CD14-positive monocyte (primary cell): ENCODE measurements around the gene RANBP3. TPM values are rescaled to one million over a fixed set of nuclear protein-coding genes. Genes with fewer than 3 reads are reported as not detected.
"Not testable (repeated sequence)": the region's sequence is repeated elsewhere in the genome, so short reads cannot be mapped to it uniquely, and the experiment has no call there.

Experiments
- DNase-seq, 3 donors: peaks; one replicate each; pipeline ENCODE4 v3.0.0-alpha.2; 2011 to 2022
- H2AFZ ChIP-seq: 2 replicates; pipeline ENCODE4 v1.6.0; 2012; ENCODE audit warnings: mild to moderate bottlenecking, low read depth, low read length, inconsistent platforms; ENCODE audit not compliant: insufficient read depth, poor library complexity, severe bottlenecking
- H3K27ac ChIP-seq, 2 donors: 1 replicate in 1 of 2; 2 replicates in 1 of 2; pipeline ENCODE4 v1.5.1; 2012 to 2013; ENCODE audit warnings: low read length in 2 of 2, control low read depth in 1 of 2, inconsistent platforms in 1 of 2, low read depth in 1 of 2, mild to moderate bottlenecking in 1 of 2
- H3K27me3 ChIP-seq, 2 donors: one replicate each; pipeline versions ENCODE4 v1.6.0 to v1.6.1; 2011 to 2013; ENCODE audit warnings: low read length in 2 of 2; ENCODE audit not compliant: control insufficient read depth in 2 of 2, insufficient read depth in 2 of 2
- H3K36me3 ChIP-seq, 2 donors: replicated peaks in 1 of 2; 1 replicate in 1 of 2; 2 replicates in 1 of 2; pipeline versions ENCODE4 v1.5.1 to v1.6.1; 2012 to 2013; ENCODE audit warnings: low read length in 2 of 2, control low read depth in 1 of 2, inconsistent platforms in 1 of 2, mild to moderate bottlenecking in 1 of 2; ENCODE audit not compliant: insufficient read depth in 2 of 2, control insufficient read depth in 1 of 2
- H3K4me1 ChIP-seq, 2 donors: 1 replicate in 1 of 2; 2 replicates in 1 of 2; pipeline versions ENCODE4 v1.5.1 to v1.6.1; 2012 to 2013; ENCODE audit warnings: low read length in 2 of 2, control low read depth in 1 of 2, inconsistent platforms in 1 of 2, mild to moderate bottlenecking in 1 of 2, moderate library complexity in 1 of 2; ENCODE audit not compliant: insufficient read depth in 2 of 2, control insufficient read depth in 1 of 2
- H3K4me2 ChIP-seq: replicated peaks from 2 replicates; pipeline ENCODE3; 2012; ENCODE audit warnings: low read length, moderate library complexity, mild to moderate bottlenecking; ENCODE audit not compliant: poor library complexity, severe bottlenecking; ENCODE audit errors: extremely low read depth
- H3K4me3 ChIP-seq, 3 experiments: fragments of 200-600 bp in 1 of 3; sonication (generic) in 1 of 3; replicated peaks in 1 of 3; 1 replicate in 2 of 3; 2 replicates in 1 of 3; pipeline ENCODE4 v1.5.1; 2011 to 2013; ENCODE audit warnings: low read length in 3 of 3, mild to moderate bottlenecking in 3 of 3, control low read depth in 2 of 3, low read depth in 2 of 3, inconsistent platforms in 1 of 3, moderate library complexity in 1 of 3
- H3K79me2 ChIP-seq: 2 replicates; pipeline ENCODE4 v1.6.0; 2012; ENCODE audit warnings: mild to moderate bottlenecking, control low read depth, inconsistent platforms, low read length, moderate library complexity; ENCODE audit not compliant: insufficient read depth
- H3K9ac ChIP-seq: 2 replicates; pipeline ENCODE4 v1.6.0; 2017; ENCODE audit warnings: low read length, mild to moderate bottlenecking; ENCODE audit not compliant: insufficient read depth, poor library complexity, severe bottlenecking
- H3K9me3 ChIP-seq, 2 donors: replicated peaks in 1 of 2; 1 replicate in 1 of 2; 2 replicates in 1 of 2; pipeline versions ENCODE4 v1.5.1 to v1.6.1; 2012 to 2013; ENCODE audit warnings: low read length in 2 of 2, control low read depth in 1 of 2; ENCODE audit not compliant: control insufficient read depth in 1 of 2, insufficient read depth in 1 of 2
- H4K20me1 ChIP-seq: 2 replicates; pipeline ENCODE4 v1.6.0; 2012; ENCODE audit warnings: mild to moderate bottlenecking, low read length, control low read depth, moderate library complexity; ENCODE audit not compliant: insufficient read depth
- H3K27ac Mint-ChIP-seq, 7 donors: one replicate each; pipeline ENCODE4 v1.8.0; 2020; ENCODE audit warnings: mild to moderate bottlenecking in 7 of 7, mixed read lengths in 7 of 7, moderate library complexity in 6 of 7, inconsistent platforms in 2 of 7
- H3K27me3 Mint-ChIP-seq, 3 donors: one replicate each; pipeline ENCODE4 v1.8.0; 2021 to 2022; ENCODE audit warnings: low read depth in 3 of 3, mild to moderate bottlenecking in 3 of 3, mixed read lengths in 3 of 3, moderate library complexity in 3 of 3, inconsistent platforms in 1 of 3
- H3K36me3 Mint-ChIP-seq, 2 donors: one replicate each; pipeline ENCODE4 v1.8.0; 2020; ENCODE audit warnings: mixed read lengths in 2 of 2, inconsistent platforms in 1 of 2, mild to moderate bottlenecking in 1 of 2
- H3K4me1 Mint-ChIP-seq: one replicate; pipeline ENCODE4 v1.8.0; 2020; ENCODE audit warnings: mild to moderate bottlenecking, mixed read lengths
- H3K4me3 Mint-ChIP-seq, 2 donors: one replicate each; pipeline ENCODE4 v1.8.0; 2020; ENCODE audit warnings: mild to moderate bottlenecking in 2 of 2, mixed read lengths in 2 of 2, moderate library complexity in 1 of 2
- H3K9me3 Mint-ChIP-seq, 7 donors: one replicate each; pipeline ENCODE4 v1.8.0; 2020 to 2022; ENCODE audit warnings: mixed read lengths in 7 of 7, mild to moderate bottlenecking in 6 of 7, moderate library complexity in 6 of 7, inconsistent platforms in 2 of 7
- WGBS: methylation state at CpG from one replicate; pipeline ENCODE4 v1.1.5; 2013; ENCODE audit warnings: missing lambda C conversion rate; ENCODE audit not compliant: insufficient coverage; 5-methylcytosine and 5-hydroxymethylcytosine counted together
- intact Hi-C, 2 donors: fragments of 100-400 bp; cut with micrococcal nuclease; formaldehyde crosslinking; loops; one replicate each; pipeline versions ENCODE4 v1.15.0 to v1.15.1; 2023
- polyA plus RNA-seq, 3 donors: library from polyadenylated mRNA; depleted of rRNA in 1 of 3; unstranded in 2 of 3; stranded (reverse) in 1 of 3; fragments of 300-500 nt in 2 of 3; fragments of >200 nt in 1 of 3; fragmentation: Illumina TruSeq in 2 of 3; gene quantifications; 1 replicate in 2 of 3; 2 replicates in 1 of 3; pipeline ENCODE4 v1.2.3, GENCODE V29; 2012 to 2021
- TF ChIP-seq, protein P1 (sequence below): fragments of 200-600 bp; IDR thresholded peaks from one replicate; pipeline ENCODE4 v1.8.0; 2022; ENCODE audit warnings: antibody characterized with exemption, mild to moderate bottlenecking

Gene RANBP3
- polyA plus RNA-seq, 3 donors: 4.5 to 49.5 (median 8.1) TPM

DNA sequence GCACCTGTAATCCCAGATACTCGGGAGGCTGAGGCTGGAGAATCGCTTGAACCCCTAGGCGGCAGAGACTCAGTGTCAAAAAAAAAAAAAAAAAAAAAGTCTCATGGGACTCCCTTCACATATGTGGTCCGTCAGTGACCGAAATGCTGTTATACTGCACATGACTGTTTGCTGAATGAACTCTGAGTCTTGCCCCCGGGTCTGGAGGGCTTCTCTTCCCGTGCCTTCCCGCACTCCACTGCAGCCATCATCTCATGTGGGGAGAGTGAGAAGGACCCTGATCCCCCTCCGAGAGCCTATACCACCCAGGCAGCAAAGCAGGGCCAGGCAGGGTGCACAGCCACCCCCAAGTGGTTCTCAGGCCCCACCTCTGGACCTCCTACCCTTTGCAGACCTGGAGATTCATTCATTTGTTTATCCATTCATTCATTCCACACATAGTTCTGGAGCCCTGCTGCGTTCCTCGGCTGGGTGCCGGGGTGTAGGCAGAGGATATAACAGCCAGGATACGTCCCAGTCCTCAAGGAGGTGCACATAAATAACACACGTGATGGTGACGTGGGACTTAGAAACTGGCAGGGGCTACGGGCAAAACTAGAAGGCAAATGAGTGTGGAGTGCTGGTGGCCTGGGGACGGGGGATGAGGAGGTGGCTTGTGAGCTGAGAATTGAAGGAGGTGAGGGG is 88.5 kb downstream of the RANBP3 start:
- Histone ChIP-seq H2AFZ (no peak overlapping the region), H3K9me3 (no peaks in the 10 kb centered on the region), H4K20me1 (no peaks in the 10 kb centered on the region), H3K79me2 (no peaks in the 10 kb centered on the region), H3K4me2 (no peak overlapping the region), H3K27me3 (peaks cover 0 to 14% of the 10 kb centered on the region in 2 donors), H3K27ac (no peak overlapping the region), H3K36me3 (peaks cover 3% of the 10 kb centered on the region in 2 donors), H3K9ac (no peak overlapping the region), H3K4me1 (no peaks in the 10 kb centered on the region), H3K4me3 (no peak overlapping the region)
- H3K4me1 Mint-ChIP-seq: peaks cover 2% of the 10 kb centered on the region
- peaks cover 0 to 4% (median 0%) of the 10 kb centered on the region in 7 donors for H3K9me3 Mint-ChIP-seq
- 66% methylated on average over 13 of the region's 17 CpGs for WGBS
- intact Hi-C loops: no loop called here
- DNase-seq: no peak
- H3K27me3 Mint-ChIP-seq: peaks cover 22 to 41% (median 24%) of the 10 kb centered on the region in 3 donors
- H3K36me3 Mint-ChIP-seq: peaks cover 0 to under 1% of the 10 kb centered on the region in 2 donors
- TF ChIP-seq, protein P1, sequence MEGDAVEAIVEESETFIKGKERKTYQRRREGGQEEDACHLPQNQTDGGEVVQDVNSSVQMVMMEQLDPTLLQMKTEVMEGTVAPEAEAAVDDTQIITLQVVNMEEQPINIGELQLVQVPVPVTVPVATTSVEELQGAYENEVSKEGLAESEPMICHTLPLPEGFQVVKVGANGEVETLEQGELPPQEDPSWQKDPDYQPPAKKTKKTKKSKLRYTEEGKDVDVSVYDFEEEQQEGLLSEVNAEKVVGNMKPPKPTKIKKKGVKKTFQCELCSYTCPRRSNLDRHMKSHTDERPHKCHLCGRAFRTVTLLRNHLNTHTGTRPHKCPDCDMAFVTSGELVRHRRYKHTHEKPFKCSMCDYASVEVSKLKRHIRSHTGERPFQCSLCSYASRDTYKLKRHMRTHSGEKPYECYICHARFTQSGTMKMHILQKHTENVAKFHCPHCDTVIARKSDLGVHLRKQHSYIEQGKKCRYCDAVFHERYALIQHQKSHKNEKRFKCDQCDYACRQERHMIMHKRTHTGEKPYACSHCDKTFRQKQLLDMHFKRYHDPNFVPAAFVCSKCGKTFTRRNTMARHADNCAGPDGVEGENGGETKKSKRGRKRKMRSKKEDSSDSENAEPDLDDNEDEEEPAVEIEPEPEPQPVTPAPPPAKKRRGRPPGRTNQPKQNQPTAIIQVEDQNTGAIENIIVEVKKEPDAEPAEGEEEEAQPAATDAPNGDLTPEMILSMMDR: no peak
- H3K27ac Mint-ChIP-seq: peak overlapping the region in 2 of 7 donors; percentile 4 to 31
- H3K4me3 Mint-ChIP-seq: peak overlapping the region in 1 of 2 donors; percentile 64

DNA sequence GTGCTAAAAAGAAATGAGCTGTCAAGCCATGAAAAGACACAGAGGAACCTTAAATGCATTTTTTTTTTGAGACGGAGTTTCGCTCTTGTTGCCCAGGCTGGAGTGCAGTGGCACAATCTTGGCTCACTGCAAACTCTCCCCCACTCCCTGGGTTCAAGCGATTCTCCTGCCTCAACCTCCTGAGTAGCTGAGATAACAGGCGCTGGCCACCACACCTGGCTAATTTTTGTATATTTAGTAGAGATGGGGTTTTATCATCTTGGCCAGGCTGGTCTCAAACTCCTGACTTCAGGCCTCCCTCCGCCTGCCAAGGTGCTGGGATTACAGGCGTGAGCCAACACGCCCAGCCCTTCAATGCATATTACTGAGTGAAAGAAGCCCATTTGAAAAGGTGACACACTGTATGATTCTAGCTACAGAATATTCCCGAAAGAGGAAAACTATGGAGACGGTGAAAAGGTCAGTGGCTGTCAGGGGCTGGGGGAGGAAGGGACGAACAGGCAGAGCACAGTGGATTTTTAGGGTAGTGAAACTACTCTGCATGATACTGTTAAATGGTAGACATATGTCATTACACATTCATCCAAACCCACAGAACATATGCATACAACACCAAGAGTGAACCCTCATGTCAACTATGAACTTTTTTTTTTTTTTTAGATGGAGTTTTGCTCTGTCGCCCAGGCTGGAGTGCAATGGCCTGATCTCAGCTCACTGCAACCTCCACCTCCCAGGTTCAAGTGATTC is 93.7 kb downstream of the RANBP3 start:
- H3K79me2 ChIP-seq, H3K27me3 ChIP-seq, H3K27ac Mint-ChIP-seq, H3K4me1 Mint-ChIP-seq, H3K9me3 ChIP-seq, H3K9ac ChIP-seq, H4K20me1 ChIP-seq, H3K9me3 Mint-ChIP-seq, H3K4me3 Mint-ChIP-seq, H2AFZ ChIP-seq, H3K27ac ChIP-seq, H3K4me2 ChIP-seq, H3K36me3 ChIP-seq, intact Hi-C loops, H3K4me1 ChIP-seq, H3K36me3 Mint-ChIP-seq, H3K4me3 ChIP-seq: not testable (repeated sequence)
- peak in 1 of 3 donors; percentile 21 for DNase-seq
- H3K27me3 Mint-ChIP-seq: peaks cover 17 to 27% (median 23%) of the 10 kb centered on the region in 3 donors
- WGBS: 100% methylated on average over 3 of the region's 11 CpGs

DNA sequence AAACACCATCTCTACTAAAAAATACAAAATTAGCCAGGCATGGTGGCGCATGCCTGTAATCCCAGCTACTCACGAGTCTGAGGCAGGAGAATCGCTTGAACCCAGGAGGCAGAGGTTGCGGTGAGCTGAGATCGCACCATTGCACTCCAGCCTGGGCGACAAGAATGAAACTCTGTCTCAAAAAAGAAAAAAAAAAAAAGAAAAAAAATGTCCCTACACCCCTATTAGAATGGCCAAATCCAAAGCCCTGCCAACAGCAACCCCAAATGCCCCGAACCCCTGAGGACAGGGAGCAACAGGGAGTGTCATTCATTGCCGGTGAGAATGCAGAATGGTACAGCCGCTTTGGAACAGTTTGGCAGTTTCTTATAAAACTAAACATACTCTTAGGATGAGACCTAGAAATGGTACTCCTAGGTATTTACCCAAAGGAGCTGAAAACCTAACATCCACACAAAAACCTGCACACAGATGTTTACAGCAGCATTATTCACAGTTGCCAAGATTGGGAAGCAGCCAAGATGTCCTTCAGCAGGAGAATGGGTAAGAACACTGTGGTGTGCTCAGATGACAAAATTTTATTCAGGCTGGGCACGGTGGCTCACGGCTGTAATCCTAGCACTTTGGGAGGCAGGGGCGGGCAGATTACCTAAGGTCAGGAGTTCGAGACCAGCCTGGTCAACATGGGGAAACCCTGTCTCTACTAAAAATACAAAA is 94.6 kb downstream of the RANBP3 start:
- H3K79me2 ChIP-seq, H4K20me1 ChIP-seq, H3K4me1 ChIP-seq, H3K4me3 ChIP-seq, H3K36me3 Mint-ChIP-seq, H3K4me3 Mint-ChIP-seq, H3K9me3 ChIP-seq, H3K4me2 ChIP-seq, H3K4me1 Mint-ChIP-seq, H2AFZ ChIP-seq, H3K27ac ChIP-seq, H3K36me3 ChIP-seq, DNase-seq, H3K27ac Mint-ChIP-seq, H3K9me3 Mint-ChIP-seq, H3K27me3 ChIP-seq, H3K9ac ChIP-seq, intact Hi-C loops: not testable (repeated sequence)
- WGBS: 74% methylated on average over 3 of the region's 13 CpGs
- H3K27me3 Mint-ChIP-seq: peaks cover 18 to 29% (median 27%) of the 10 kb centered on the region in 3 donors
